EH (cell line): ENCODE data around the gene ACP1.

Source experiments
- DNase-seq: peaks from one replicate; pipeline ENCODE4 v3.0.0-alpha.2; 2015; ENCODE audit warnings: low read depth

The ACP1 gene

DNA sequence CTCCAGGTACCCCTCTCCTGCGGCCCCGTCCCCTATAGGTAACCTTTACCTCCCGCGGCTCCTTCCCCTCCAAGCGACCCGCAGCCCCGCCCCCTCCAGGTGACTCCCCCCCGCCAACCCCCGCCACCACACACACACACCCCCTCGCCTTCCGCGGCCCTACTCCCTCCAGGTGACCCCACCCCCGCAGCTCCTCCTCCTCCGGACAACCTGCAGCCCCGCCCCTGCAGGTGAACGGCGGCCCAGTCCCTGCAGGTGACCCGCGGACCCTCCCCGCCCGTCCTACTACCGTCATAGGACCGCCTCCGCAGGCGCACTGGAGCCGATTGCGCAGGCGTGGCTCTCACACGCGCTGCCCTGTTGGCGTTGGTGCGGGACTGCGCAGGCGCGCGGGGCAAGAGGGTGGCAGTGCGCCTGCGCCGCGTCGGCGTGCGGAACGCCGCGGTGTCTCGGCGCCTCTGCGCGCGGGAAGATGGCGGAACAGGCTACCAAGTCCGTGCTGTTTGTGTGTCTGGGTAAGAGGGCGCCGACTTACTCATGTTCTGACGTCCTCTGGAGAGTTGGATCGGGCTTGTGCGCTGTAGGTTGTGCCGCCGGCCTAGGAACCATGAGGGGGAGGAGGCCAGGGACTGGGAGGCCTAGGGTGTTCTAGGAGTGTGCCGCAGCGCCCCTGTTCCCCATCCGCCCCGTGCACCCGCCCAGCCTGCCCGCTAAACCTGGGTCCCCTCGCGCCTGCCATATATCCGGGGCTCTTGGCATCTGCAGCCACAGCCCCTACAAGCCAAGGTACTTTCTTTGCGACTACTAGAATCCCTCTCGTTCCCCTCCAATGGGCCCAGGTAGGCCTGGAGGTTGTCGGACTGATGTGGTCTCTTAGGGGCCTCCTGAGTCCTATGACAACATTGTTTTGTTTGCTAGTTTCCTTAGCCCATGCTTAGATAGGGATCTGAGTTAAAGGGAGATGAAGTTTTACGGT lies at the start of gene ACP1:
Gene ACP1 (plus strand): TSS at position 455 of the 976 bp plus-strand sequence. CDS start 18 bp downstream, at position 473.
- peak; percentile 93 for DNase-seq

DNA sequence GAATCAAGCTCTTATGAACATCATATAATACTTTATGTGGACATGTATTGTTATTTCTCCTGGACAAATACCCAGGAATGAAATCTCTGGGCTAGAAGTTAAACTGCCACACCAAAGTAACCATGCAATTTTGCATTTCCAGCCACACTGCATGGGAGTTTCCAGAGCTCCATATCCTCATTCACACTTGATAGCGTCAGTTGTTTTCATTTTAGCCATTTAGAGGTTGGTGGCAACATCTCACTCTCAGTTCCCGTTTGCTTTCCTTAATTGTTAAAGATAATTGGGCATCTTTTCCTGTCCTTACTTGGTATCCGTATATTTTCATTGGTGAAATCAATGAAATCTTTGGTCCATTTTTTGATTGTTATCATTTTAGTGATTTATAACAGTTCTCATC lies 48.7 kb upstream of the ACP1 start:
- no peak for DNase-seq

DNA sequence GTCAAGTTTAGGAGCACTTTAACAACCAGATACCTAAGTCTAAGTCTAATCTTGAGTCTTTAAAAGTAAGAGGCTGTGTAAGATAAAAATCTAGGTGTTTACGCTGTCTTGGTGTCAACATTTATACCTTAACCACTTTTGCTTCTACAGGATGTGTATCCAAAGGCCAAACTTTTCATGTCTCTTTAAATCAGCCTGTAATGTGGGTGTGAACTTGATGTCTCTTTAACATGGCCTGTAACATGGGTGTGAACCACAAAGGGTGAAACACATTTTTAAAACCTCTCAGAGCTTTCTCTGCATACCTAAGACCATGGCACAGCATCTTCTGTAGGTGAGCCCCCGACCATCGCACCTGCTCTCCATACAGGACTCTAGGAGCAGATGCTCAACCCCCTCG lies 41.3 kb upstream of the ACP1 start:
- no peak for DNase-seq

DNA sequence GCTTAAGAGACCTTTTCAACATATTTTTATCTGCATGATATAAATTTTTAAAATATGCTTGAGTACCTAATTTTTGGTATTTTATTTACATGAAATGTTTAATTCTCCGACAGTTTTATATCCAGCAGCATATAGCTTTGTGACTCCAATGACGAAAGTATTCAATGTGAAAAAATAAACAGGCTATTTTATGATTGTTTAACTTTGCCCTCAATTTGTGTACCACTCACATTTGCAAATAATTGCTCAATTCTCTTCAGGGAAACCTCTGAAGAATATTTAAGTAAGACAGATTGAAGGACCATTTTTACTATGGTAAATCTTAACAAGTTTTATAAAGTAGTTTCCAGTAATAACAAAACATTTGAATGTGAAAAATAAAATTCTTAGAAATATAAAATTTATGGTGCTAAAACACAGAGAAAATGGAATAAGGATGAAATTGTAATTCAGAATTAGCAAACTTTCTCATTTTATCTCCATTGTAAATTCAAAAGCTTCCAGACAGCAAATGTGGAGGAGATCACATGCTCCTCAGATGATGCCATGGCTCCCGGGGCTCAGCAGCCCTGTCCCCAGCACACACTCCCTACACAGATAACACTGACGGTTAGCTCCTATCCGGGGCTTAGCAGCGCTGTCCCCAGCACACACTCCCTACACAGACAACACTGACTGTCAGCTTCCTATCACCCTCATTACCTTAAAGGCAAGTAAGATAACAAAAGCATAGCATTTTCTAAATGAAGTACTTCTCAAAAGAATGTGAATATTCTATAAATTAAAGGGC lies 40.6 kb upstream of the ACP1 start:
- DNase-seq = no peak

DNA sequence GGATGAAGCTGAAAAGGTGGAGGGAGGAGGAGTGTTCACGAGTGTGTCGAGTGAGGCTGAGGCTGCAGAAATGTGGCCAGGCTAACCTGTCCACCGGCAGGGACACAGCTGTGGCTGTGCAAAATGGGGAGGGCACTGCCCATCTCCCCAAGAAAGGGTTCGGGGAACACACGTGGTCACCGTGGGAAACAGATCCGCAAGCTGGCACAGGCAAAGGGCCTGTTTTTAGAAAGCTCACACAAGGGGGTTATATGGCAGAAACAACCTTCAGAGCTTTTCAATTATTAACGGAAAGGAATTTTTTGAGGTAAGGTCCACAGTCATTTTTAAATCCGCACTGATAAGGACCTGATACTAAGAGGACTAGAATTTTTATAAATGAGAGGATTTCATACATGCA lies 36.6 kb upstream of the ACP1 start:
- no peak for DNase-seq

DNA sequence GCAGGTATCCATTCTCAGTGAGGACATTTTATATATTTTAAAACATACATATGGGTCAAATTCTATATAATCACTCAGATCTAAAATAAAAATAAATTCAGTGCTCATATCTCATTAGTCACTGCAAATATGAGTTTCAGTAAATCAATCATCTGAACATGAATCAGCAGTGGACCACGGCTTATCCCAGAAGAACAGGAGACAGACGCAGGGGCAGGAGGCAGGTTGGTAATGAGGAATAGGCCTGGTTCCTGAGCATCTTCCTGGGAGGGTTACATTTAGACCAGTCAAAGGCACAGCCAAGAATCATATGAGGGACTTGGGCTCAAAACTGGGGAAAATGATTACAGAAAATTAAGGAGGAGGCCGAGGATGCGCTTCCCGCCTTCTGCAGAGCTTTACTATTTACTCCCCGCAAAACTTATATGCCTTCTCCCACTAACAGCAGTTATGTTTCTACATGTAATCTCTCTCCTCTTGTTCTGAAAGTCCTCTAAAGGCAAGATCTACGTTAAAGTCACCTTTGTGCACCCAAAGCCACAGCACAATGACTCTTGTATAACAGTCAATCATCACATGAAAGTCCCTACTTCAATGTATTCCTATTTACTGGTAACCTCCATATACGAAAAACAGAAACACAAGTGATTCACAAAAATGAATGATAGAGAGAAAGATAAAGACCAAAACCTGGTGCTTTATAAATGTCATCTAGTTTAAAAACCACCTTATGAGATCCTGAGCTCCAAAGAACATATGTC lies 36.0 kb upstream of the ACP1 start:
- DNase-seq = no peak

DNA sequence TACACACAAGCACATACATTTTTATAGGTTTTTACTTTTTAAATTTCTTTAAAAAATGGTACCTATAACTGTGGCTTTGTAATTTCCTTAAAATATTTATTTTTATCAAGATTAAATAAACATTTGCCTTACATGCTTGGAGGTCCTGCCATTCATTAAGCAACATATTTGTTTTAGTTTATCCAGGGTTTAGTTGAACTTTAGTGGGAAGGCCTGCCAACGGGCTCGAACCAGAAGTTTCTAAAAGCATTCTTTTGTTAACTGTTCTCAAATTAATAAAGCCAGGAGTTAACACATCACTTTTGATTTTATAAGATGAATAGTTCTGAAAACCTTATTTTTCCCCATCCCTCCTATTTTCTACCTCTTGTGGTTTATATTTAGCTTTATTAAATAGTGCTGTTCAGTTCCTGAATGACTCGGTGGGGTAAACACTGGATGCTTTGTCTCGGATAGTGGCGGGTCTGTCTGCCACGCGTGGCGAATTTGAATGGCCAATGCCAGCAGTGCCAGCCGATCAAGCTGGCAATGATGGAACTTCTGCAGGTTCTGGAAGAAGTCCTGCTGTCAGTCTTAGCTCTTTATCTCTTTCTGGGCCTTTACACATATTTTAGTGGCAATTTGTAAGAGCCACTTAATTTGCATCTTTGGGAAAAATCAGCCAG lies 33.1 kb upstream of the ACP1 start:
- no peak for DNase-seq

DNA sequence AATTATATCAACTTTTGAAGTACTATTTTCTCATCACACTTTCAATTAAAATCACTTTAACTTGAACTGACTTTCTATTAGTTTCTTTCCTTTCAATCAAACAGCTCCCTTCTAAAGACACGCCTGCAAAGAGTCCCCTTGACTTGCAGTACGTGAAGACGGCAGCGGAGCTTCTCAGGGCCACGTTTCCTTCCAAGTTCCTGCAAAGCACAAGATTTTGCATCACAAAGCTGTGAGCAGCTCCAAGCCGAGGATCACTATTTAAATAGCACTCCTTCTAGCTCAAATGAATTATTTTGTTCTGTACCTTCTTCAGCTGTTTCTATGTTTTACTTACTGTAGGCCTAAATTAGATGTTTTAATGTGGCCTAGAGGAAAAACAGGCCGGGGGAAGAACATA lies 31.7 kb upstream of the ACP1 start:
- DNase-seq = no peak

DNA sequence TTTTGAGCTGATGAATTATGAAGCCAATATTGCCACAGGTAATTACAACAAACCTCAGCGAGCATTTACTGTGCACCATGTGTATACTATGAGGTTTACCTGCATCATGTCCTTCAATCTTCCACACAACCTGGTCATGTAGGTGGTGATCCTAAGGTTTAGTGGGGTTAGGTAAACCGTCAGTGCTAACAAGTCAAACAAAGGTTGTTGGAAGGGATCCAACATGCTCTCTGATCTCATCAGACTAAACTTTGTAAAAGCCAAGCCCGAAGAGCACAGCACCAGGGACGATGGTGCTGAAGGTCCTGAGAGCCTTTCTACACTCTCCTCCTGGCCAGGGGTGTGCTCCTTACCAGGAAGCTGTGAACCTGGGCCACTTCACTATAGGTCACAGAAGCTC lies 30.3 kb upstream of the ACP1 start:
- DNase-seq = no peak

DNA sequence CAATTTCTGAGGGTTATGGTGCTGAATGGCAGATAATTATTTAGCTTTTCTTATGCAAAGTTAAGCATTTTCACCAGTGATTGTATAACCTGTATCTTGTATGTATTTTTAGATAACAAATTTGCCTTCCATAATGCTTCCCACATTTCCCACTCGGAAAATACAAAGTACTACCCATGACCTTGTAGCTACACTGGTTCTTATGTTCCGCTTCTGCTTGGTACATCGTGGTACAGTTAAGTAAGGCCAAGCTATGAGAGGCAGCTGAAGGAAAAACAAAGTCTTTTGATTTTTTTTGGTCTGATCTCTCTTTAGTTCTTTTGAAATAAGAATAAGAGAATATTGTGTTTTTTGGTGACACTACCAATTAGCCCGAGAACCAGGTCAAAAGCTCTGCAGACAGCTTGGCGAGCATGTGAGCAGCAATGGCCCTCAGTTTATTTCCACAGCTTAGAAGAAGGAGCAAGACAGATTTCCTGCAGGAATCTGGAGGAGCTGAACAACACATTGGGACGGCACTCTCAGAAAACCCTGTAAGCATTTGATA lies 27.7 kb upstream of the ACP1 start:
- DNase-seq = no peak

DNA sequence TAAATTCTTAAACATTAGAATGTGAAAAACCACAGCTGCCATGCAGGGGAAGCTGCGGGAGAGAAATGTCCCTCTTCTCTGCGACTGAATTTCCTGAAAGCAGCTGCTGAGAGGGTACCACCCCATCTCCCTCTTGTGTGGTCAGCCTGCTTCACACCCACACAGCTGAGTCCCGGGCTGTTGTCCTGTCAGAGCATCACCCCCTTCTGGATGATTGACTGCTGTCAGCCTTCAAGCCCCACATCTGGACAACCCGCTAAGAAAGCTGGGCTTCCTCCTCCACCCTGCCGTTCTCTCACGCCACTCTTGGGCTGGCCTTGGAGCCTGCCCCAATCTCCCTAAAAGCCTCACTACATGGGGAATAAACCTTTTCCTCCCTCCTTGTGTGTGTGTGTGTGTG lies 26.9 kb upstream of the ACP1 start:
- no peak for DNase-seq

DNA sequence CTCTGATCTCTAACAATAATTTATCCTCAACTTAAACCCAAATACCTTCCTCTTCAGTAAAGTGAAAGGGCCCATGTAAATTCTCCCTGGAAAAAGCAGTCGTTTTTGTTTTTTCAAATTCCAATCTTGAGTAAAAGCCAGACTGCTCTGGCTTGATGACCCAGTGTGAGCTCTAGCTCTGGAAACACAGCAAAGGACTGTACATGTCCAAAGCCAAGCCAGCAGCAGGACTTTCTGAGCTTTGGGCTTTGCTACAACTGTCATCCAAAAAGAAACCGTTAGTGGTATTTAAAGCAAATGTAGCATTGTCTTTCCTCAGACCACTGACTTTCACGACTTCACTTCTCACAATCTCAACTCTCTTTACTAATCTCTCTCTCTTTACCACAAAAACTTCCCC lies 26.3 kb upstream of the ACP1 start:
- no peak for DNase-seq

DNA sequence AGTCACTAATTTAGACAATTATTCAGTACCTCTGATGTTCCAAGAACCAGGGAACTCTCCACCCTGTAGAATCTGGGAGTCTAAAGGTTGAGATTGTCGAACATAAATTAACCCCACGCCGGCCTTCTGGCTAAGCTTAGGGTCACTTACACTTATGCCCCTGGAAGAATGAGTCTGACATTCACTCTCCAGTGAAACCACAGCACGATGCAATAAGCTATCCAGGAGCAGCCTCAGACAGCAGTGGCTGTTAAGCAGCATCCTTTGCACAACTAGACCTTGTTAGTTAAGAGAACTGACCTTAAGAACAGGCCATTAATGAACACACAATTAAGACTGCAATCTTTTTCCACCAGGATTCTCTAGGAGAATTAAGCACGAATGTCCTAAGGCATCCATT lies 25.9 kb upstream of the ACP1 start:
- DNase-seq = no peak

DNA sequence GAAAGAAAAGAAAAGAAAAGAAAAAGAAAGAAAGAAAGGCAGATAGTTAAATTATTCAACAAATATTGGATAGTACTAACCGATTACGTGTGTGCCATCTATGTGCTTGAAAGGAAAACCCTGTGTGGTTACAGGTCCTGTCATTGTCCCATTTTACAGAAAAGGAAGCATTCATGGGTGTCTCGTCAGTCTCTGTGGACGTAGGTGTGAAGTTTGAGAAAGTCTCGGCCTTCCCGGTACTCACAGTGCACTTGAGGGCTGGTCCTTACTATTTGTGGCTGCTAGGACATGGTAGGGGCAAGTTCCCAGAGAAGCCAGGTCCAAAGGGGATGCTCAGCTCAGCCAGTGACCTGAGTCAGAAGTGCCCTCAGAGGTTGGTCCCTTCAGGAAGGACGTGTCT lies 20.2 kb upstream of the ACP1 start:
- DNase-seq = no peak

DNA sequence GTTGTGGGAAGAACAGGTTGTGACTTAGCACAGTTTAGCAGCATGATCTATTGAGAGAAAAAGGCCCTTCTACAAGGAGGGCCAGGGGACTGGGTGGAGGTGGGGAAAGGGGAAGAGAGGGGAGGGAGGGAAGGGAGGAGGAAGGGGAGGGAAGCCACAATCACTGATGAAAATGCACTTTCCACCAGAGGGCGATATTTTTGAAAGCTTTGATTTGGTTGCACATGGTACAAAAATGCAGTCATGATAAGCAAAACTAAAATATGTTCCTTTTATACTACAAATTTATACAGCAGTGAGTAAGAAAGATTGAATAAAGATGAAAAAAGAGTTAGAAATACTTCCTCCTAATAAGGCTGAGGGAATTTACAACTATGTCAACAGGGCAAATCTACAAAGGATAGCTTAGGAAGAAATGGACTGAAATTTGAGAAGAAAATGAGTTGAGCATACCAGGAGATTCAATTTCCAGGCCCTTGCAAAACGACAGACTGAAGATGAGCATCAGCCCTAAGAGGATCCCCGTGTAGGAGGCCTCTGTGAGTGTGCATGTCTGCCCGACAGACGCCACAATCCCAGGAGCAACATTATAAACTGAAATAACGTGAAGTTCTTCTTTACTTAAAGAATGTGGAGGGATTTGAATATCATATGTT lies 18.1 kb upstream of the ACP1 start:
- DNase-seq = peak; percentile 74

DNA sequence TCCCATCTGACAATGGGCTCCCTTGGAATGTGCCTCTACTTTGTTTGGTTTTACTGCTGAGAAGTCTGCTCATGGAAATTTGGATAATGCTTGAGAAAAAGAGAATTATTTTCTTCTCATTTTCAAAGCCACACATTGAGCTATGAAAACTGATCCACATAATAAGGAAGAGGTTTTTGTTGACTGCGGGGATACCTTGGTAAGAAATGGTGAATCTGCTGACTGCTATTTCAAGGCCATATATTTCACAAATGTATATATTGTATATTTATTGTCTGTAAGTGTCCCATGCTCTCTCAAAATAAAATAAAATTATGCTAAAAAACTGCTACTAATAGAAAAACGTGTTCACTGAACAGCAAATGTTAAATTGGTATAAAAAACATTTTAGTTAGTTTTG lies 16.0 kb upstream of the ACP1 start:
- DNase-seq = no peak

DNA sequence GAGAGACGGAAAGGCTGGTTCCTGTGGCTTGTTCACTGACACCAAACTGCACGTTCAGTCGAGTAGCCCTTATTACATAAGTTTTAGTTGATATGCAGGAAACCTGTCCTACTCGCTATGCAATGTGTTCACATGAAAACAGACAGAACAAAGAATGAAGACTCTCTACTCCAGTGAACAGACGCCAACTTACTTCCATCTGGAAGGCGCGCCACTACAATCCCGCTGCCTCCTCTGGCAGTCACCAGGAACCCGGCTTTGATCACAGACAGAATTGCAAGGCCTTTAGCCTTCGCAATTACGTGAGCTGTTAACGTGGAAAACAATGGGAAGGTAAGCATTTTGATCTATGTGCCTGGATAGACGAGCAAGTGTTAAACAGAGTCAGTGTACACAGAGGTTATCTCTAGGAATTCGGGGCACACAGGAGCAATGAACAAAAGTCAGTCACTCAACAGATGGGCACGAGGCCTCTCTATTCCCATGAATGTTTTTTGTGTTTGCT lies 15.2 kb upstream of the ACP1 start:
- DNase-seq = no peak

DNA sequence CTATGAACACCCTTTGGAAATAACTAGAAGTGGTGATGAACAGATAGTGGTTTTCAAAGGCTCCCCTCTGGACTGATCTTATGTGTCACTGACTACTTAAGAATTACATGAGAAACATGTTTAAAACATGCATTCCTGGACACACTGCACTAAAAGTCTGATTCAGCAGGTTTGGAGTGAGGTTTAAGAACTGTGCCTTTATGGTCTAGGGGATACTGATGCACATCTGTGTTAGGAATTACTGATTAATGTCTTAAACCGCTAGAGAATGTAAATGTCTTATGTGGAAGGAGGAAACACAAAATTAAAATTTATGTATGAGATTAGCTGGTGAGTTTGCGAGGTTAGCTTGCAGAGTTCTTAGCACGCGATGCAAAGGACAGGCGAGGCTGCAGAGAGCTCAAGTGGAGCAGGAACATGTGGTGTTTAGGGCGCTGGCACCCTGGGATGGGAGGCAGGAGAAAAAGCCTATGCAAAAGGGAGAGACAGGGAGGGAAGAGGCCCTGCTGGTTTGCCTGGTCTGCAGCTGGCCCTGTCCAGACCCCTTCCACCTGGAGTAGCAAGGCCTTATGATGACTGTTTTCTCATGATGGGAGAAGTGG lies 12.6 kb upstream of the ACP1 start:
- peak; percentile 3 for DNase-seq

DNA sequence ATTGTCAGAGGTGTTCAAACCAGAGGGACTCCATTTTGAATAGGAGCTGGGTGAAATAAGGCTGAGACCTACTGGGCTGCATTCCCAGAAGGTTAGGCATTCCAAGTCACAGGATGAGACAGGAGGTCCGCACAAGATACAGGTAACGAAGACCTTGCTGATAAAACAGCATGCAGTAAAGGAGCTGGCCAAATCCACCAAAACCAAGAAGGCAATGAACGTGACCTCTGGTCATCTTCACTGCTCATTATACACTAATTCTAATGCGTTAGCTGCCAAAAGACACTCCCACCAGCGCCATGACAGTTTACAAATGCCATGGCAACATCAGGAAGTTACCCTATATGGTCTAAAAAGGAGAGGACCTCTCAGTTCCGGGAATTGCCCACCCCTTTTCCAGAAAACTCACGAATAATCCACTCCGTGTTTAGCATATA lies 11.5 kb upstream of the ACP1 start:
- no peak for DNase-seq

DNA sequence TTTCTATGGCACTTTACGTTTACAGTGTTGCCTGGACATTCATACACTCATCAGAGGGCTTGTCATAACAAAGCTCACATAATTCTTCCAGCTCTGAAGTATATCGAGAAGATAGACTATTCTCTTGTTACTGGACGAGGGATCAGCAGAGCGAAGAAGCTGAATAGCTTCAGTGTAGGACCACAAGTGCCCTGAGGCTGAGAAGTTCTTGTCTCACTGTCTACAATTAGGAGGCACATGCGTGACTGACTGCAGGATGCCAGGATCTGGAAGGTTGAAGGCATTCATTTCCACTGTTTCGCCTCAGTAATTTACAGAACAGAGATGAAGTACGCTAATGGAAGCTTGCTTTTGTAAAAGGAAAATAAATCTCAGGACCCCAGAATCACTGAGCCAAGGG lies 10.5 kb upstream of the ACP1 start:
- peak; percentile 4 for DNase-seq
